ENCODE measurements around the gene SAMD7. TPM values are rescaled to one million over a fixed set of nuclear protein-coding genes. Genes with fewer than 3 reads are reported as not detected.

Gene SAMD7
- total RNA-seq, 2 experiments from 2014 or later = 0.93 to 1.1 TPM

- Histone ChIP-seq H3K9me3 (ENCODE audit: low read length) (peaks cover 18% of the 10 kb centered on the region; the same call in 1 of the 2 replicates), H2AFZ (ENCODE audit: low read length) (peak overlapping the region; percentile 93), H3K4me2 (ENCODE audit: low read length) (peak overlapping the region; percentile 61), H4K20me1 (ENCODE audit: insufficient read depth, low read length) (no peaks in the 10 kb centered on the region), H3K9me2 (ENCODE audit: insufficient read depth, low read length) (no peaks in the 10 kb centered on the region), H3K27ac (ENCODE audit: low read depth, low read length, poor library complexity, severe bottlenecking) (peak overlapping the region; percentile 56), H3K79me2 (ENCODE audit: insufficient read depth, low read depth, low read length) (no peaks in the 10 kb centered on the region), H3K36me3 (ENCODE audit: insufficient read depth, low read length) (peaks cover 32% of the 10 kb centered on the region), H3K4me3 (ENCODE audit: low read depth, low read length, poor library complexity, severe bottlenecking) (no peak overlapping the region), H3K4me1 (ENCODE audit: insufficient read depth, low read length, poor library complexity, severe bottlenecking) (peaks cover 65% of the 10 kb centered on the region)
- intact Hi-C loops (cut with micrococcal nuclease; ENCODE audit: unreplicated experiment) = no loop called here
- BruUV-seq (replicated peaks) = no TSS peak
- ChIA-PET CTCF (ENCODE audit: unreplicated experiment) (interaction anchor here (1.7 kb wide), 1 partner anchor 13 kb away, joined by 8 read pairs; the partner anchor contains the start of gene SEC62), POLR2A (interaction anchor here (0.9 to 4.9 kb wide), 10 partner anchors 7 to 104 kb away, joined by 3 to 67 read pairs (median 4); partner anchors contain the start of gene SEC62)
- TF ChIP-seq EZH2phosphoT487 (IDR thresholded peaks at IDR 0.05; ENCODE audit: borderline replicate concordance, low read depth, low read length) (no peak), CTCF (conservative IDR thresholded peaks at IDR 0.05; ENCODE audit: low read length) (no peak)
- no peak for DNase-seq (ENCODE audit: low spot score)
These were observed 42.2 kb downstream of the SAMD7 start for GRCh38 chr3:169953462-169954141.

DNA sequence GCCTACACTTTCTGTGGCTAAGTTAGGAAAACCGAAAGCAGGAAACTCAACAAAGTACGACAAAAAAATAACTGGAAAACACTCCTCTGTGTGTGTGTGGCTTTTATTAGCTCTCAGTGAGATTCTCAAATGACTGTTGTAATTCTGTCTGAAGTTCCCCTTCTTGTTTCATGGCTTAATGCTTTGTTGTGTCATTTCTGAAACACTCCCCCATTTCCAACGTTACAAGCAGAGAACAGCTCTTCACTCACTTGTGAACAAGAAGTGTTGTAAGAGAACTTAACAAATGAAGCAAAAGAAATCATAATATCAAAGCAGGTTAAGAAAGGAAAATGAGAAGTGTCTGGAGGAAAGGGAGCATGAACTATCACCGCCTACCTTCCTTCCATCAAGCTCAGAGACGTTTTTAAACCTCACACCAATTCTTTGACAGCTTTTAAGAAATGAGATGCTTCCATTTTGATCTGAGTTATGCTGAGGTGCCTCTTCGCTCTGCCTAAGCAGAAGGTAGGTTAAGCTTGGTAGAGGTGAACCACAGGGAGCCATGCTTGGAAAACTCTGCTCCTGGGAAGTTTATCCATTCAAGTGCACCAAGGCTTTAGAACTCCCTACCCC, 42.9 kb downstream of the SAMD7 start:
- POLR2A ChIA-PET = interaction anchor here (0.9 to 4.9 kb wide), 10 partner anchors 8 to 103 kb away, joined by 3 to 67 read pairs (median 4); partner anchors contain the start of gene SEC62
- peaks cover 60% of the 10 kb centered on the region for H3K4me1 ChIP-seq (ENCODE audit: insufficient read depth, low read length, poor library complexity, severe bottlenecking)
- peak overlapping the region; percentile 93 for H2AFZ ChIP-seq (ENCODE audit: low read length)
- H3K79me2 ChIP-seq (ENCODE audit: insufficient read depth, low read depth, low read length) = no peaks in the 10 kb centered on the region
- intact Hi-C loops (cut with micrococcal nuclease; ENCODE audit: unreplicated experiment) = no loop called here
- BruUV-seq (replicated peaks) = TSS peak; percentile 12
- H3K36me3 ChIP-seq (ENCODE audit: insufficient read depth, low read length) = peaks cover 32% of the 10 kb centered on the region
- no peaks in the 10 kb centered on the region for H4K20me1 ChIP-seq (ENCODE audit: insufficient read depth, low read length)
- no peak for TF ChIP-seq EZH2phosphoT487 (IDR thresholded peaks at IDR 0.05; ENCODE audit: borderline replicate concordance, low read depth, low read length)
- TF ChIP-seq CTCF (conservative IDR thresholded peaks at IDR 0.05; ENCODE audit: low read length) = no peak
- H3K4me2 ChIP-seq (ENCODE audit: low read length) = peak overlapping the region; percentile 61
- peak; percentile 36 for DNase-seq (ENCODE audit: low spot score)
- peak overlapping the region; percentile 56 for H3K27ac ChIP-seq (ENCODE audit: low read depth, low read length, poor library complexity, severe bottlenecking)
- peak overlapping the region; percentile 12 for H3K4me3 ChIP-seq (ENCODE audit: low read depth, low read length, poor library complexity, severe bottlenecking)
- CTCF ChIA-PET (ENCODE audit: unreplicated experiment) = interaction anchor here (1.7 kb wide), 1 partner anchor 13 kb away, joined by 8 read pairs; the partner anchor contains the start of gene SEC62
- peaks cover 18% of the 10 kb centered on the region; the same call in 1 of the 2 replicates for H3K9me3 ChIP-seq (ENCODE audit: low read length)
- H3K9me2 ChIP-seq (ENCODE audit: insufficient read depth, low read length) = no peaks in the 10 kb centered on the region

Measured in OCI-LY7 (cell line).